GM12892 (cell line): ENCODE measurements around the gene KAZN.

ENCODE experiments used
- POLR2A ChIP-seq: IDR thresholded peaks from 2 replicates; pipeline ENCODE4 v1.6.1; 2011; ENCODE audit warnings: low read depth, low read length, control low read depth
- POLR2AphosphoS5 ChIP-seq: IDR thresholded peaks from 2 replicates; pipeline ENCODE4 v1.6.1; 2011; ENCODE audit warnings: low read depth, low read length, control low read depth
- TAF1 ChIP-seq: IDR thresholded peaks from 2 replicates; pipeline ENCODE4 v1.6.1; 2011; ENCODE audit warnings: low read depth, mild to moderate bottlenecking, control low read depth, low read length, borderline replicate concordance

DNA sequence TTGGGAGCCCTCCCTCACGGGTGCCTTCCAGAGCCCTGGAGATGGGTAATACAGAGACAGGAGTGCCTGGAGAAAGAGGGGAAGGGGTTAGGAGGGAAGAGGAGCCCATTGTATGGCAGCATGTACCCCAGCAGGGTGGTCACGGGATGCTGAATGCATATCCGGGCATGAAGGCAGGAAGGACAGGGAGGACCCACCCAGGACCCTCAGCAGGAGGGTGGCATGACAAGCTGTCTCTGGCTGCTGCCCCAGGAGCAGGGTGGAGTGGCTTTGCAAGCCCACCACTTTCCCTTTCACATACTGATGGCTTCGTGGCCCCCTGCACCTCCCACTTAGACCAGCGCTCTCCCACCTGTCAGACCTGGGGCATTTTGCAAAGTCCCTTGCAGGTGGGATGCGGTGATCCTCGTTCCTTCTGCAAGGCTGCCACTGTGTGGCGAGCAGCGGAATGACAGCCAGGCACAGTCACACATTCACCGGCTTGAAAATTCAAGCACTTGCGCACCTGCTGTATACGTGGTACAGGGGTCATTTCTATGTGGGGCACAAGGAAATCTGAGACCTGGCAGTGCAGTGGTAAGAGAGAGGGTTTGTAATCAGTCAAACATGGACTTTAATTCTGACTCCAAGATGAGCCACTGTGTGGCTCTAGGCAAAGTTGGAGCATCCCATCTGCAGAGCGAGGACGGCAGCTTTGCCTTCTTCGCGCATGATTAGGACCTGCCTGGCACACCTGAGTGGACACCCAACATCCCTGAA lies 501.8 kb downstream of the KAZN start:
- TF ChIP-seq POLR2A (no peak), POLR2AphosphoS5 (no peak), TAF1 (no peak)
